HG02610 (cell line): ENCODE results near the gene BCL11B.

Experiments used
- ATAC-seq: cut with Tn5 transposase; IDR thresholded peaks from one replicate; pipeline ENCODE4 v1.9.1; 2021; ENCODE audit warnings: mild to moderate bottlenecking, moderate library complexity; ENCODE audit not compliant: unreplicated experiment

The BCL11B gene

DNA sequence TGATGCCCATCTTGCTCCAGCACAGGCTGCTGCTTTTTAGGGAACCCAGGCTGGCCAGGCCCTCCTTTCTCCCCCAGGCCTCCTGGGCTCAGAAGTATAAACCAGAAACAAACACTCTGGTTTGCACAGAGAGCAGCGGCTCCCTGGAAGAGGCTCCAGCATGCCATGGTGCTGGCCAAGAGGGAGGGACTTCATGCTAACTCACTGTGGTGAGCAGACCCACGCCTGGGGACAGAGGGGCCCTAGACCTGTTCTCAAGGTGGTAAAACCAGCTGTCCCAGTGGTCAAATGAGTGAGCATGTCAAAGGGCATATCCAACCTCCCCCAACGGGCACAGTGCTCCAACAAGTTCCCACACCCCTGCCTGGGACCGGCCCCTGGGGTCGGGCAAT lies 15.5 kb downstream of the BCL11B start:
- no peak for ATAC-seq

DNA sequence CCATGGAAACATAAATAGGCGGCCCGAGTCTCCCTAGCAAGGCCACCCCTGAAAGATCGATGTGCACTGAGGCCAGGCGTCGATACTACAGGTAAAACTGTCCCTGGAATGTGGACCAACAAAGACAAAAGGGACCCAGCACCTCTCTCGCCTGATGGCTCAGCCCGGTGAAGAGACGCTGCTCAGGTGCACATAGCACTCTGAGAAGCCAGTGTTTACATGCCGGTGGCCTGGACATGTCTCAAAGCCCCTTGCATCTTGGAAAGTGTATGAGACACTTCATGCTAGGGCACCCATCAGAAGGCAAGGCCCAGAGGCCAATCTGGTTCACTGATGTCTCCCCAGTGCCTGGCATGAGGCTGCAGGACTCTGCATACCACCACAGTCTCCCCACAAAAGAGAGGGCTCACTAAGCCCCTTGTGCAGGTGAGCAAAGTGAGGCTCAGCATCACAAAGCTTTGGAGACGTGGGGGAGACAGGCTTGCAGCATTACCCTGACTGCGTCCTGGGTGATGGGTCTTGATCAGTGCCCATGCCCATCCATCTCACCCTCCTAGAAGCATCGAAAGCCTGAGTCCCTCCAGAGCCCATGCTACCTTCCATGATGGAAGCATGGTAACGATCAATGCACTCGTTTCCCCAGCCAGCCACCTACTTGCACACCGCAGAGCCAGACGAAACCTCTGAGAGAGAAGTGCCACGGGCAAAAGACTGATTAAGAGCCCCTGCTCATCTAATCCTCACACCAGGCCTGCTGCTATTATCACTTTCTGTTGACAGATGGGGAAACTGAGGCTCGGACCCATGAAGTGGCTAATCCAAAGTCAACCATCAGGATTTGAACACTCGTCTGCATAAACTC lies 16.1 kb downstream of the BCL11B start:
- ATAC-seq: no peak

DNA sequence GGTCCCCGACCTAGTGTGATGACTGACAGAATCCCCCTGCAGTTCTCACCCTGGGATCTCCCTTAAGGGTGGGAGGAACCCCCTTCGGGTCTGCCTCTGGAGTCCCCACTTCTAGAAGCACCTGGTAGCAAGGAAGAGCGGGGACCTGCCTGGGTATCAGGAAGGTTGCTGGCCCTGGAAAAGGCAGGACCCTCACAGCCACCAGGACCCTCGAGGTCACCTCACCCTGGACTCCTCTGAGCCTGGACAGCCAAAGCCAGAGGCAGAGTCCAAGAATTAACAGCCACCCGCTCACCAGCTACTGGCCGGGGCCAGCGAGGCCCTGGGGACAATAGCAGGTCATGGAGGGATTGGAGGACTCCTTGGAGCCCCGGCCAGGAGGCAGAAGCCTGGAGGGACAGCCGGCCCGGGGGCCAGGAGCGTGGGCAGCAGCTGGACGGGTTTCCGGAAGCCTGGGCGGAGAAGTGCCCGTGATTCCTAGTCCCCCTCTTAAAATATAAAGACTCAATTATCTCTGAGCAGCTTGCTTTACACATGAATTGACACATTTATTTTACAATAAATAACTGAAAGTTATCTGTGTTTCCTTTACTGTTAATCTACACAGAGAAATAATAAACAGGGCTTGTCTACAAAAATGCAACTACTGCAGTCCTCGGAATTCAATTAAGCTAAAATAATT lies 17.5 kb downstream of the BCL11B start:
- no peak for ATAC-seq

DNA sequence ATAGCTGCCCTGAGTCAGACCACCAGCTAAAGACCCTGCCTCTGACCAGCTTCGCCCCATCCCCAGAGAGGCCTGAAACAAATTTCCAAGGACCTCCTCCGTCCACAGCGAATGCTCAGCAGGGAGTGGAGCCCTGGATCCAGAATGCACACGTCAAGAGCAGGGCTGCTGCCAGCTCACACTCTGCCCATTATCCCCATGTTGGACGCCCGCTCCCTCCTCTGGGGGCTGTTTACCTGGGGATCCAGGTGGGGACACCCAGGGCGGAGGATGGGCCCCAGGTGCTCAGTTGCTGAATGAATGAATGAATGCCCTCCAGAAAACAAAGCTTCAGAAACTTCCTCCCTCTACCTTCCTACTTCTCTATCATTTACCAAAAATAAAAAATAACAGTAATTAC lies 18.1 kb downstream of the BCL11B start:
- no peak for ATAC-seq

DNA sequence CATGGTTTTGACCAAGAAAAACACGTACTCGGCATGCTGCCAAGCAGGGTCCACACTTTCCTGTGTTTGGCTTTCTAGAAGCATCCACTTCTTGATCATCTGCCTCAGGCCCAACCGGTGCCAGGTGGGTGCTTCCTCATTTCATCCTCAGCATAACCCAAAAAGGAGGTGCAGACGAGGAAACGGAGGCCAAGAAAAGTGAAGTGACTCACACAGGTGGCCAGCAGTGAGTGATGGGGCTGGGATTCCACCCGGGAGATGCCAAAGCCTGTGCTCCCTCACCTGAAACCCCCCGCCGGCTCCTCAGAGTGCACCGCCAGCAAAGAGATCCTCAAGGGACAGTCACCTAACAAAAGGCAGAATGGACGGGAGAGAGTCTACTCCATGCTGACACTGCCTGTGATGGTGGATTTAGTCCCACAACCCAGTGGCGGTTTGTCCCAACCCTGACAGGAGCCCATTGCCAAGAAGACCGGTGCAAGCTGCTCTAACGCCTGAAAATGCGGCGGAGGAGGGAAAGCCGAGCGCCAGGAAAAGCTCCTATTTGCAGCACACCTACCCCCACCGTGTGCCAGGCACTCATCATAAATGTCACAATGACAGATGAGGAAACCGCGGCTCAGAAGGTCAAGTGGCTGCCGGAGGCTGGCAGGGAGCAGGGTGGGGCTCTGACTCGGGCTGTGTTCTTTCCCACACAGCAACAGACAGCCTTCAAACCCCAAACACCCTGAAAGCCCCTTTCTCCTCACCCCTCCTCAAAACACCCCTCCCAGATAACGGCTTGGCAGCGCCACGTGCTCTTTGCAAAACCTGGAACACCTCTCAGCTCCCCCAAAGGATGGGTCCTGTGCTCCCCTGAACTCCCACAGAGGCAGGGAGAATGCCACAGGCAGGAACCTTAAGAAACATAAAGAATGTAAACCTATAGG lies 18.8 kb downstream of the BCL11B start:
- ATAC-seq: no peak

DNA sequence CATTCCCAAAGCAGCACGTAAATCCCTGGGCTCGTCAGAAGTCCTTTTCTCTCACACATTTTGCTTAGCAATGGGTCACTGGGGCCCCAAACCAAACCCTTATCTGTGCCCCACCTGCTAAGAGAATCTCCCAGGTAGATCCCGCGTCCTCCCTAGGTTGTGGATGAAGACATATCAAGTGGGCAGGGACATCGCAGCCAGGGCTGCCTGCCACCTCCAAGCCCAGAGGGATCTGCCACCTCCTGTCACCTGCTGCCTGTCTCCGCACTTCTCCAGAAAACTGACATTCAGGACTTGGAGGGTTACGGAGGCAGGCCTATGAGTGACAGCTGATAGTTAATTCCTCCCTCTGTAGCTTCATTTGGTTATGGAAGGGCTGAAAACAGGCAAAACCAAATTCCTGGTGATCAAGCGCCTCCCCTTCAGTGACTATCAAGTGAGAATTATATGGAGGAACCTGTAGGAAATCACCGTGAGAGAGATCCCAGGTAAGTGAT lies 19.5 kb downstream of the BCL11B start:
- no peak for ATAC-seq

DNA sequence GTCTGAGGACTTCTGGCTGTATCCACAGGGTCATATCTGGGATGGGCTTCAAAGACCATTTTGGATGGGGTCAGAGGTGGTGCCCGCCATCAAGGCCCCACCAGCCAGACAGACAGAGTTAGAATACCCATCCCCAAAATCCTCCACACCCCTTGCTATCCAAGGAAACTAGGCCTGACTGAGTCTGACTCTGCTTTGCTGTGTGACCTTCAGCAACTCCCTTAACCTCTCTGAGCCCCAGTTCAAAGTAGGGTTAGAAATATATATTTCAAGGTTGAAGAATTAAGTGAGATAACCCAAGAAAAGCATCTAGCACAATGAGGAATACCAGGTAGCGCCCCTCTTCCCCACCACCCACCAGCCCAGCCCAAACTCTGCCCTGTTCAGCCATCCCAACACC lies 20.3 kb downstream of the BCL11B start:
- no peak for ATAC-seq

DNA sequence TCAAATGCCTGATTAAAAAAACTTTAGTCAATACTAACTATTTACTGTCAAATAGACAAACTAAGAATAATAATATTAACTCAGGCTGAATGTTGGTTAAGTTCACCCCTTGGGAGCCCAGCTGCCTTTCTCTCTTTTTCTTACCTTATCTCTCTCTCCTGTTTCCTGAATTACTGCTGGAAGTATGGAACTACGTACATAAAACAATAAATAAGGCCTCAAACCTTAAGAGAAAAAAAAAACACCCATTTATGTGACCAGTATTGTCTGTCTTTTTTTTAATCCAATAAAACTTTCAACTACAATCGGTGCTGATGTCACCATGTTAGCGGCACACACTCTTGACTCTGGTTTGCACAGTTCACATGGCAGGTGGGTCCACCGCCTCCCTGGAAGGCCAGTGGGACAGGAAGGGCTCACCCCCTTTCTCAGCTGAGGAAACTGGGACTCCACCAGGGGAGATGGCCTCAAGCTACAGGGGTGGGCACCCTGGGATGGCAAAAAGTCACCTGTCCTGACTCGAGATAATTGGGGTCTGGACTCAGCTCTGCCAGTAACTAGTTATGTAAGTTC lies 21.3 kb downstream of the BCL11B start:
- ATAC-seq: no peak

DNA sequence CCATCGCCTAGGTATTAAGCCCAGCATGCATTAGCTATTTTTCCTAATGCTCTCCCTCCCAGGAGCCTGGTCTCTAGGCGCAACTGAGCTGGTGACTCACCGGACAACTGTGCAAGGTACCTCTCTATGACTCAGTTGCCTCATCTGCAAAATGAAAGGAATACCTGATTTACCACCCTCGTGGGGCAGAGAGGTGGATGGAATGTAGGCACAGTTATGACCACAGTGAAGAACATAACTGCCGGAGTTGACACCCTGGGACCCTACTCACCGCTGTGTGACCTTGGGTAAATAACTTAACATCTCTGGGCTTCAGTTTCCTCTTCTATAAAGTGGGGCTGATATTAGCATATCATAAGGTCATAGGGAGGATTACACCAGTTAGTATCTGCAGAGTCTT lies 22.6 kb downstream of the BCL11B start:
- no peak for ATAC-seq

DNA sequence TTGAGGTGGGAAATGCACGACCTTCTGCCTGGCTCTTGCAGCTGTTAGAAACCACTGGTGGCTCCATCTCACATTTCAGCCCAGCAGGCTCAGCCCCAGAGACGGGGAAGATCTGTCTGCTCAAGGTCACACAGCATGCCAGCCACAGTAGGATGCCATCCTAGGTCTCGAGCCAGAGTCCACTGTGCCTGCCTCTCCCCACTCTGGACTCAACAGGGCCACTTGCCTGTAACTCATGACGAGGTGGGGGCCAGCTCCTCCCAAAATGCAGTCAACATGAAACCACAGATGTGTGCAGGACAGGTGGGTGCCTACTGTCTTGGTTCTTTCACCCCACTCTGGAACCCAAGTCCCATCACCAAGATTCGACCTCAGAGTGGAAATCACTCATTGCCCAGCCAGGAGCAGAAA lies 23.2 kb downstream of the BCL11B start:
- ATAC-seq: no peak

DNA sequence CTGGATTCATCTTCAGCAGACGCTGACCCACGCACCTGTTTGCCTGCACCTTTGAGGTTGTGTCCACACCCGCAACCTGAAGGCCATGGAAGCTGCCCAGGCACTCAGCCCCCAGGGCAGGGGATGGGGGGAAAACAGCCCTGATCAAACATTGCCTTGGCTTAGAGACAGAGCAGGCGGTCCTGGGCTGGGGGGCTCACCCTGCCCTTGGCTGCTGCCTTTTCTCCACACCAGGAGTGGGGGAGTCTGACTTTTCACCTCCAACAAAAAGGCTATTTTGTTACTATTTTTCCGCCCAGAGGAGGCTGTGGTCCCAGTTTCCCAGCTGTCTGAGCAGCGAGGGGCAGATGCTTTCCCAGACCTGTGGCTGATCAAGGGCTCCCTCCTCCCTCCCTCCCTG lies 24.2 kb downstream of the BCL11B start:
- ATAC-seq: no peak

DNA sequence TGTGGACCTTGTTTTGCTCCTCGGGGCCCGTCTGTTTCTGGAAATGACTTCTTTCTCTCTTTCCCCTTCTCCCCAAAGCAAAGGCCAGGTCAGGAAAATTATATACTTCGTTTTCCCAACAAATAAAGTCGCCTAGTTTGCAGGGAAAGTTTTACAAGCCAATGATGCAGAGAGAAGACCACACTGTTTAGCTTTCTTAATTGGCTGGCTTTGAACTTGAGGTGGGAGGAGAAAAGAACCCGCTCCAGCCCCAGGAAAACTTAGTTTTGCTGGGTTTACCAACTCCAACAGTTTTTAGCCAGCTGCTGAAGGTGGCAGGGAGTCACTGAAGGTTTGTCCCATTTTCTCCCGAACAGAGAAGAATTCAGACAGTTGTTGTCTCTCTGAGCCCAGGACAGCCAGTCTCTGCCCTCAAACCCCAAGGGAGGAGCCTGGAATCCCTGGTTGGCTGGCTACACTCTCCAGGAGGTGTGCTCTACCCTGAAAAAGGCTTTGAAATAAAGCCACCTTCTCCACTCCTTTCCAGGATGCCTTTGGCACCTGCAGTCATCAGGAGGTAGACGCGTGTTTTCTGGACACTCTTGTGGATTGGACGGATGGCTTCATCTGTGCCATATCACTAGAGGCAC lies 24.8 kb downstream of the BCL11B start:
- no peak for ATAC-seq

DNA sequence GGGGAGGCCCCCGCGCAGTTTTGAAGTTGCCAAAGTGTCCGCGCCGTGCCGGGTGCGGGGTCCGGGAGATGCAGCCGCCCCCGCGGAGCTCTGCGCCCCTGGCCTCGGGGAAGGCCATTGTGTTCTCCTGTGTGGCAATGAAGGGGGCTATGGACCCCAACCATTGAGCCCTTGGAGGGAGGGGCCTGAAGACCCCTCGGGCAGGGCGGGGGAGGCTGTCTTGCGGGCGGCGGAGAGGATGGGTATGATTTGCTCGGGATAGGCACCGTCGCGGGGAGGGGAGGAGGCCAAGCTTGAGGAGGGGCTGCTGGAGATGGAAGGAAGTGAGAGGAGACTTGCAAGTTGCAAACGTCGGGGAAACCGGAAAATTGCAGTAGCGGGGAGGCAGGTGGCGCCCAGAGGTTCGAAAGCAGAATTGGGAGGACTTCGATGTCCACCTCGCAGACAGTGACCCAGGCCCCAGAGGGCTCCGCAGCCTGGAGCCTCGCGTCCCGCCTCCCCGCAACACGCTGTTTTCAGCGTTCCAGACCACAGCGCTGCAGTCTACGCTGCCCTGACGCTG lies 25.4 kb downstream of the BCL11B start:
- no peak for ATAC-seq

DNA sequence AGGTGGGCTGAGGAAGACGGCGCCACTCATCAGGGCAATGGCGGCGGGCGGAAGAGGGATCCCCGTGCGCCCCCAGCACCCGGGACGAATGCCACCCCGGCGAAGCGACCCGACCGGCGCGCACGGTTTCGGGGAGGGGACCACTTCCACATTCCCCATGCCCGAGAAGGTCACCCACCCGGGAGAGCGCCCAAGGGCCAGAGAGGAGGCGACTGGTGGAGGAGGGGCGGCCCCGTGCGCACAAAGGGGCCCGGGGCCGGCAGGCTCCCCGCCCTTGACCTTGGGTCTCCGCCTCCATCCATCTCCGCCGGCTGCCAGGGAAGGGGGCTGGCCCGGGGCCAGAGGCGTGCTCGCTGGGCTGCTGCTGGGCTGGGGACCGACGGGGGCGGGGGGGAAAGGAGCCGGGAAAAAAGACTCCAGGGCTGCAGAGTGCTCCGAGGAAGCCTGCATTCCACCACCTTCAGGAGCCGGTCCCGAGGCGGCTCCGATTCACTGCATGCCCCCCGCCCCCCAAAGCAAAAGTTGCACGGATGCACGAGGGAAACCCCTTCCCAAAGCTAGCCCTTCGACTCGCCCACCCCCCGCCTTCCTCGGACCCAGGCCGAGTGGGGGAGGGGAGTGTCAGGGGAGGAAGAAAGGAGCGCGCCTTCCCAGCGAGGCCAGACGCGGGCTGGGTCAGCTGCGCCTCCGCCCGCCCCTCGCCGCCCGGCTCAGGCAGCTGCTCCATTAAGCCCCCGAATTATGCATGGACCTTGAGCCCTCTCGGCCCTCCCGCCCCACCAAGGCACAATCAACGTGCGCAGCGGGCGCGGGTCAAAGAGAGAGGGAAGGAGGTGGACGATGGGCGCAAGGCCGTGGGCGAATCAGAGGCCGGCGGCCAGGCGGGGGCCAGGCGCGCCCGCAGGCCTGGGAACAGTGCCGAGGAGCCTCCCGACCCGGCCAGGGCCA lies 26.2 kb downstream of the BCL11B start:
- no peak for ATAC-seq

DNA sequence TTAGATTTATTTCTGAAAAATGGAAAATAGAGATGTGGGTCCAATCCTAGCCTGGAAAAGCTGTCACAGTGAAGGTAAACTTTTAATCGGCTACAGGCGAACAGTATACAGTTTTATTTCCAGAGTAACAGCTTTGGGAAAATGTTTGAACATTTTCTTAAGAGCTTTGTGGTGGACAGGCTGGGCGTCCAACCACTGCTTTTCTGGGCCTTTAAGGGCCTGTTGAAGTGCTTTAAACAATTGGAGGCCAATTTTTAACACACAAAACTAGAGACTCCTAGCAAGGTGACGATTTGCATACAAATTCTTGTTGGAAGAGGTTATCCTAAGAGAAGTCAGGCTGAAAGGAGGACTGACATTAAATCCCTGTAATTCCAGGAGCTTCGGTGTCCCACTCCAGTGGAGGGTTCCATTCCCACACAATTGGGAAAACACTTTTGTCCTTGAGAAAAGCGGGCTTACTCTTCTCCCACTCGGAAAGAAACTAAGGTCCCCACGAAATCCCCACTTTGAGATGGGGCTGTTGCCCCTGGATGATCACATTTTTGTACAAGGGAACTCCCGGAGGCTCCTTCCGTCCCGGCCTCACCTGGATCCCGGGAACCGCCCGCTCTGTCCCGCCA lies 26.9 kb downstream of the BCL11B start:
- no peak for ATAC-seq

DNA sequence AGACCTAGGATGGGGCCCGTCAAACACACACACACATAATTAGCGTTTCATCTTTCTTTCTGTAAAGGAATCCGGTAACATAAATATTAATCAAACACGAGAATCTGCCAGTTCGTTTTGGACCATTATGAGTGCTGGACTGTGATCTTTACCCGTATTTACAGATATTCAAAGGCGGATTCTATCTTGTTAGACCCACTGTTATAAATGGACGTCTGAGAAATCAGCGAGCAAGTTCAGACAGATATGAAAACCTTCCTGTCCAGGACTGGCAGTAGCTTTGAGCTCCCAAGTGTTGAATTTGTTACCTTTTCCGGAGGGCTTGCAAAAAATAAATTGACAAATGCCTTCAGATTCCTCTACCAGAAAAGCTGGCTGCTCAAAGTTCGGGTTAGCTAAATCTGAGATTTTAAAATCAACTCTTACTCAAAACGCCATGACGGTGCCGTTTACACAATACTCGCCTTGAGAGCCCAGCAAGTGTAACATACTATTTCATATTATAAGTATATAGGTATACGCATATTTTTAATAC lies 27.6 kb downstream of the BCL11B start:
- ATAC-seq: no peak

DNA sequence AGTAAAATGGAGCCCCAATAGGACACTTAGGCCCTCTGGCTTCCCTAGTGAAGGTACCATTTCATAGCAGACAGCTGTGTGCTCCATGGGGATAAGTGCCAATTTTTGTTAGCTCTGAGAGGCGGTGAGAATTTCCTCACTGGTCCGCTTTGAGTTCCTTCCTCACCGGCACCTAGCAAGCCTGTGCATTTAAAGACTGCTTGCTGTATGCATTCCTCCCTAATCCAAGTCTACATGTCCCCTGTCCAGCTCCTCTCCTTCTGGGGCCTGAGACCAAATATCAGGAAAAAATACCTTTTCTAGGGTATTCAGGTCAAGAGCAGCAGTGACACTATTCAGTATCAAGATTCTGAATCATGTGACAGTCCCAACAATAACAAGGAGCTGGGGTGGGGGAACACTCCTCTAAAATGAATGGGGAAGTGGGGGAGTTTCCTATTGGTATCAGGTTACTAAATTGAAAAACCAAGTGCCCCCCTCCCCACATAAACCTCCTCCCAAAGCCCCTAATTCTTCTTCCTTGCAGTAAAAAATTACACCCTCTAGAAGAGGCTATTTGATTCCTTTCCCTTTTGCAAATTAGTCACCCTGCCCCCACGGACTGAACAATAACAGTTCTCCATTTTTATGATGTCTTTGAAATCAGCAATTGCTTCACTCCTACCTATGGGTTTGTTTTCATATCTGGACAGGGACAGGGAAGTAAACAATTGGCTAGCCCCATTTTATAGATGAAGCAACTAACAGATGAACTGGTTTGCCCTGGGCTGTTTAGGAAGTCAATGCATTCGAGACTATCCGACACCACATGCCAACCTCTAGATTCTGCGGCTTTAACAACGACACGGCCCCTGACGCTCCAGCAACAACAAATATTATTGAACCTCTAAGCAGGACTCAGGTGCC lies 28.9 kb downstream of the BCL11B start:
- ATAC-seq: no peak
